ENCODE results near the gene GRIP1.

The GRIP1 gene

GRCh38 chr12:66708704-66709456 is 30.0 kb upstream of the GRIP1 start:
- ATAC-seq (replicated peaks; ENCODE audit: extremely low read depth, poor library complexity, severe bottlenecking) (no peak), DNase-seq (ENCODE audit: low spot score in 2 of 2) (no peak)
- Mint-ChIP-seq H3K4me3 (no peak overlapping the region), H3K36me3 (ENCODE audit: insufficient read depth) (no peaks in the 10 kb centered on the region), H3K27me3 (peaks cover 26% of the 10 kb centered on the region), H3K27ac (ENCODE audit: low read depth) (no peak overlapping the region), H3K9me3 (no peaks in the 10 kb centered on the region), H3K4me1 (peaks cover 5% of the 10 kb centered on the region)

GRCh38 chr12:66707002-66707697 is 28.3 kb upstream of the GRIP1 start:
- Mint-ChIP-seq H3K27ac (ENCODE audit: low read depth) (no peak overlapping the region), H3K9me3 (no peaks in the 10 kb centered on the region), H3K4me3 (no peak overlapping the region), H3K36me3 (ENCODE audit: insufficient read depth) (no peaks in the 10 kb centered on the region), H3K27me3 (peaks cover 43% of the 10 kb centered on the region), H3K4me1 (no peaks in the 10 kb centered on the region)
- DNase-seq (ENCODE audit: low spot score in 2 of 2) = no peak
- no peak for ATAC-seq (replicated peaks; ENCODE audit: extremely low read depth, poor library complexity, severe bottlenecking)

- Mint-ChIP-seq H3K27ac (ENCODE audit: low read depth) (no peak overlapping the region), H3K9me3 (no peaks in the 10 kb centered on the region), H3K4me3 (no peak overlapping the region), H3K4me1 (no peaks in the 10 kb centered on the region), H3K27me3 (peaks cover 69% of the 10 kb centered on the region), H3K36me3 (ENCODE audit: insufficient read depth) (no peaks in the 10 kb centered on the region)
- DNase-seq (ENCODE audit: low spot score in 2 of 2) (no peak), ATAC-seq (replicated peaks; ENCODE audit: extremely low read depth, poor library complexity, severe bottlenecking) (no peak)
These were observed 21.0 kb upstream of the GRIP1 start for GRCh38 chr12:66699738-66700482.

GRCh38 chr12:66698558-66698957 is 19.7 kb upstream of the GRIP1 start:
- H3K4me3 Mint-ChIP-seq = no peak overlapping the region
- DNase-seq (ENCODE audit: low spot score in 2 of 2) = no peak
- no peaks in the 10 kb centered on the region for H3K9me3 Mint-ChIP-seq
- H3K27me3 Mint-ChIP-seq = peaks cover 61% of the 10 kb centered on the region
- no peaks in the 10 kb centered on the region for H3K36me3 Mint-ChIP-seq (ENCODE audit: insufficient read depth)
- no peaks in the 10 kb centered on the region for H3K4me1 Mint-ChIP-seq
- no peak overlapping the region for H3K27ac Mint-ChIP-seq (ENCODE audit: low read depth)
- ATAC-seq (replicated peaks; ENCODE audit: extremely low read depth, poor library complexity, severe bottlenecking) = no peak

- Mint-ChIP-seq H3K27ac (ENCODE audit: low read depth) (no peak overlapping the region), H3K27me3 (peaks cover 50% of the 10 kb centered on the region), H3K36me3 (ENCODE audit: insufficient read depth) (no peaks in the 10 kb centered on the region), H3K4me3 (no peak overlapping the region), H3K9me3 (no peaks in the 10 kb centered on the region), H3K4me1 (no peaks in the 10 kb centered on the region)
- DNase-seq (ENCODE audit: low spot score in 2 of 2) (no peak), ATAC-seq (replicated peaks; ENCODE audit: extremely low read depth, poor library complexity, severe bottlenecking) (no peak)
These were observed 18.5 kb upstream of the GRIP1 start for GRCh38 chr12:66697404-66697803.

- Mint-ChIP-seq H3K27ac (ENCODE audit: low read depth) (no peak overlapping the region), H3K9me3 (no peaks in the 10 kb centered on the region), H3K4me1 (no peaks in the 10 kb centered on the region), H3K36me3 (ENCODE audit: insufficient read depth) (no peaks in the 10 kb centered on the region), H3K27me3 (peaks cover 30% of the 10 kb centered on the region), H3K4me3 (no peak overlapping the region)
- no peak for DNase-seq (ENCODE audit: low spot score in 2 of 2)
- ATAC-seq (replicated peaks; ENCODE audit: extremely low read depth, poor library complexity, severe bottlenecking) = no peak
These were observed 16.1 kb upstream of the GRIP1 start for GRCh38 chr12:66694666-66695613.

GRCh38 chr12:66693901-66694513 is 15.1 kb upstream of the GRIP1 start:
- Mint-ChIP-seq H3K4me3 (no peak overlapping the region), H3K36me3 (ENCODE audit: insufficient read depth) (no peaks in the 10 kb centered on the region), H3K27me3 (peaks cover 26% of the 10 kb centered on the region), H3K9me3 (no peaks in the 10 kb centered on the region), H3K27ac (ENCODE audit: low read depth) (no peak overlapping the region), H3K4me1 (no peaks in the 10 kb centered on the region)
- no peak for DNase-seq (ENCODE audit: low spot score in 2 of 2)
- ATAC-seq (replicated peaks; ENCODE audit: extremely low read depth, poor library complexity, severe bottlenecking) = peak; percentile 36

- DNase-seq (ENCODE audit: low spot score in 2 of 2) (no peak), ATAC-seq (replicated peaks; ENCODE audit: extremely low read depth, poor library complexity, severe bottlenecking) (no peak)
- H3K4me1 Mint-ChIP-seq = no peaks in the 10 kb centered on the region
- H3K27ac Mint-ChIP-seq (ENCODE audit: low read depth) = no peak overlapping the region
- H3K36me3 Mint-ChIP-seq (ENCODE audit: insufficient read depth) = no peaks in the 10 kb centered on the region
- H3K4me3 Mint-ChIP-seq = no peak overlapping the region
- peaks cover 25% of the 10 kb centered on the region for H3K27me3 Mint-ChIP-seq
- H3K9me3 Mint-ChIP-seq = no peaks in the 10 kb centered on the region
These were observed 14.1 kb upstream of the GRIP1 start for GRCh38 chr12:66692986-66693385.

GRCh38 chr12:66692170-66692569 is 13.3 kb upstream of the GRIP1 start:
- ATAC-seq (replicated peaks; ENCODE audit: extremely low read depth, poor library complexity, severe bottlenecking) = no peak
- Mint-ChIP-seq H3K27me3 (peaks cover 31% of the 10 kb centered on the region), H3K27ac (ENCODE audit: low read depth) (no peak overlapping the region), H3K9me3 (no peaks in the 10 kb centered on the region), H3K36me3 (ENCODE audit: insufficient read depth) (no peaks in the 10 kb centered on the region), H3K4me1 (no peaks in the 10 kb centered on the region), H3K4me3 (no peak overlapping the region)
- no peak for DNase-seq (ENCODE audit: low spot score in 2 of 2)

- no peak for ATAC-seq (replicated peaks; ENCODE audit: extremely low read depth, poor library complexity, severe bottlenecking)
- Mint-ChIP-seq H3K27ac (ENCODE audit: low read depth) (no peak overlapping the region), H3K9me3 (no peaks in the 10 kb centered on the region), H3K36me3 (ENCODE audit: insufficient read depth) (no peaks in the 10 kb centered on the region), H3K4me3 (no peak overlapping the region), H3K27me3 (peaks cover 55% of the 10 kb centered on the region), H3K4me1 (no peaks in the 10 kb centered on the region)
- DNase-seq (ENCODE audit: low spot score in 2 of 2) = no peak
These were observed 10.1 kb upstream of the GRIP1 start for GRCh38 chr12:66688846-66689439.

GRCh38 chr12:66684222-66684621 is 5.3 kb upstream of the GRIP1 start:
- ATAC-seq (replicated peaks; ENCODE audit: extremely low read depth, poor library complexity, severe bottlenecking) (no peak), DNase-seq (ENCODE audit: low spot score in 2 of 2) (no peak)
- Mint-ChIP-seq H3K4me1 (no peaks in the 10 kb centered on the region), H3K27ac (ENCODE audit: low read depth) (no peak overlapping the region), H3K4me3 (no peak overlapping the region), H3K36me3 (ENCODE audit: insufficient read depth) (no peaks in the 10 kb centered on the region), H3K9me3 (no peaks in the 10 kb centered on the region), H3K27me3 (peaks cover 95% of the 10 kb centered on the region)
